HepG2 (cell line): ENCODE data around the gene GREM1. TPM values are rescaled to one million over a fixed set of nuclear protein-coding genes. Genes with fewer than 3 reads are reported as not detected.

Experiments used
- ATAC-seq: fragments of 200-7000 bp; cut with Tn5 transposase; 3 replicates; pipeline ENCODE4 v1.9.1; 2020; ENCODE audit warnings: mild to moderate bottlenecking, moderate library complexity
- BruUV-seq: library from RNA; stranded (reverse); fragments of 400-500 nt; replicated peaks from 2 replicates; lab custom pipeline; 2021; lab: Mats Ljungman, UMichigan
- CTCF ChIA-PET: fragments of 300-600 bp; formaldehyde crosslinking; extraction: SDS; loops from one replicate; lab custom pipeline; 2021; ENCODE audit warnings: low total read pairs, inconsistent platforms, low intra/inter-chr PET ratio; lab: Yijun Ruan, JAX
- POLR2A ChIA-PET: fragments of 350-600 bp; sonication (Branson Sonifier 250); formaldehyde crosslinking; loops from one replicate; lab custom pipeline; 2020; ENCODE audit warnings: antibody characterized with exemption, inconsistent platforms; lab: Yijun Ruan, JAX
- DNase-seq: peaks from one replicate; pipeline ENCODE4 v3.0.0-alpha.2; 2015; ENCODE audit warnings: low spot score
- FAIRE-seq: peaks from 3 replicates; lab custom pipeline; 2011; peaks lifted over from hg19 to GRCh38; lab: Jason Lieb, UNC
- H2AFZ ChIP-seq: one replicate; pipeline ENCODE4 v1.6.1; 2011; ENCODE audit warnings: low read length, inconsistent platforms
- H3K27ac ChIP-seq: fragments of 300-600 bp; 3 replicates; pipeline ENCODE4 v1.8.0; 2011; ENCODE audit warnings: mixed run types, mild to moderate bottlenecking, mixed read lengths, low read length, inconsistent platforms; ENCODE audit not compliant: insufficient read depth; ENCODE audit errors: extremely low read length
- H3K27me3 ChIP-seq, 2 experiments: fragments of 200-600 bp in 1 of 2; 2 replicates in 1 of 2; 3 replicates in 1 of 2; pipeline versions ENCODE4 v1.6.0 to v1.8.0; 2011; ENCODE audit warnings: low read length in 2 of 2, mild to moderate bottlenecking in 2 of 2, moderate library complexity in 2 of 2, inconsistent platforms in 1 of 2; ENCODE audit not compliant: insufficient read depth in 2 of 2, control insufficient read depth in 1 of 2
- H3K36me3 ChIP-seq, 2 experiments: fragments of 200-600 bp in 1 of 2; replicated peaks in 1 of 2; 2 replicates in 1 of 2; 3 replicates in 1 of 2; pipeline versions ENCODE4 v1.5.1 to v1.8.0; 2011; ENCODE audit warnings: low read length in 2 of 2, inconsistent platforms in 1 of 2; ENCODE audit not compliant: insufficient read depth in 2 of 2, control insufficient read depth in 1 of 2
- H3K4me1 ChIP-seq: 2 replicates; pipeline ENCODE4 v1.5.1; 2012; ENCODE audit warnings: low read length, inconsistent platforms; ENCODE audit not compliant: insufficient read depth
- H3K4me2 ChIP-seq: 2 replicates; pipeline ENCODE4 v1.6.0; 2011; ENCODE audit warnings: low read depth, low read length, inconsistent platforms
- H3K4me3 ChIP-seq, 3 experiments: fragments of 200-600 bp in 1 of 3; sonication (generic), shearing (Covaris generic) in 1 of 3; replicated peaks in 1 of 3; 2 replicates each; pipeline ENCODE4 v1.5.1; 2011 to 2016; ENCODE audit warnings: low read length in 3 of 3, inconsistent platforms in 2 of 3, low read depth in 2 of 3, mild to moderate bottlenecking in 2 of 3, control low read depth in 1 of 3, mixed read lengths in 1 of 3; ENCODE audit not compliant: insufficient read depth in 1 of 3
- H3K79me2 ChIP-seq: one replicate; pipeline ENCODE4 v1.6.1; 2011; ENCODE audit warnings: low read length, inconsistent platforms; ENCODE audit not compliant: insufficient read depth
- H3K9ac ChIP-seq: 2 replicates; pipeline ENCODE4 v1.6.0; 2011; ENCODE audit warnings: mild to moderate bottlenecking, low read depth, low read length, inconsistent platforms; ENCODE audit not compliant: insufficient read depth
- H3K9me3 ChIP-seq: 2 replicates; pipeline ENCODE4 v1.5.1; 2012; ENCODE audit warnings: mild to moderate bottlenecking, low read length
- H4K20me1 ChIP-seq: 2 replicates; pipeline ENCODE4 v1.6.0; 2011; ENCODE audit warnings: inconsistent platforms, mild to moderate bottlenecking, low read length, moderate library complexity; ENCODE audit not compliant: insufficient read depth
- FOSL2 ChIP-seq: sonication (generic); formaldehyde crosslinking; IDR thresholded peaks from 2 replicates; pipeline ENCODE4 v1.4.0; 2020; ENCODE audit warnings: missing genetic modification reagents
- MAFK ChIP-seq, 2 experiments: IDR thresholded peaks in 1 of 2; conservative IDR thresholded peaks in 1 of 2; 2 replicates each; pipeline ENCODE4 v1.6.1; 2011; ENCODE audit warnings: improper control_type of control experiment in 2 of 2, low read length in 2 of 2
- MBD4 ChIP-seq: IDR thresholded peaks from 2 replicates; pipeline ENCODE4 v1.6.1; 2012; ENCODE audit warnings: low read length, inconsistent platforms, borderline replicate concordance
- ZNF329 ChIP-seq: sonication (generic); formaldehyde crosslinking; IDR thresholded peaks from 2 replicates; pipeline ENCODE4 v1.9.0; 2021; ENCODE audit warnings: low read depth, mild to moderate bottlenecking, missing genetic modification reagents
- WGBS: methylation state at CpG from one replicate; pipeline ENCODE4 v1.1.6; 2017; ENCODE audit warnings: low lambda C conversion rate; 5-methylcytosine and 5-hydroxymethylcytosine counted together
- in situ Hi-C: cut with HindIII; loops from 2 replicates; pipeline ENCODE4 v1.10.0; 2017; ENCODE audit warnings: low pct_unique_long_range_greater_than_20kb; ENCODE audit not compliant: extremely low pct_ligation_motif_present
- intact Hi-C: fragments of 100-400 bp; cut with micrococcal nuclease; formaldehyde crosslinking; loops from one replicate; pipeline ENCODE4 v1.10.0; 2022; ENCODE audit not compliant: unreplicated experiment
- polyA plus RNA-seq, 8 experiments: library from polyadenylated mRNA; depleted of rRNA in 3 of 8; stranded (reverse) in 7 of 8; unstranded in 1 of 8; fragments of >200 nt; fragmentation: Illumina TruSeq in 4 of 8; extraction: Trizol in 4 of 8; gene quantifications; 2 replicates each; pipeline versions ENCODE4 v1.2.1 to v1.2.3, GENCODE V29; 2011 to 2016; ENCODE audit warnings: low read depth in 4 of 8, missing spikeins in 1 of 8, mixed read lengths in 1 of 8; ENCODE audit not compliant: insufficient read depth in 1 of 8
- total RNA-seq, 5 experiments: library from RNA; depleted of rRNA; stranded (reverse); fragments of >200 nt; fragmentation: Illumina TruSeq; extraction: Trizol; gene quantifications; 2 replicates each; pipeline ENCODE4 v1.2.3, GENCODE V29; 2016; ENCODE audit warnings: low read depth in 1 of 5
- TF ChIP-seq, protein P1 (sequence below): sonication (generic); formaldehyde crosslinking; IDR thresholded peaks from 2 replicates; pipeline ENCODE4 v1.5.1; 2020; ENCODE audit warnings: mild to moderate bottlenecking, missing genetic modification reagents, borderline replicate concordance
- TF ChIP-seq, protein P2 (sequence below): sonication (generic); formaldehyde crosslinking; IDR thresholded peaks from 2 replicates; pipeline ENCODE4 v1.5.1; 2020; ENCODE audit warnings: mild to moderate bottlenecking, missing genetic modification reagents, moderate library complexity
- TF ChIP-seq, protein P3 (sequence below): sonication (generic); formaldehyde crosslinking; IDR thresholded peaks from 2 replicates; pipeline ENCODE4 v1.4.0; 2020; ENCODE audit warnings: mild to moderate bottlenecking, missing genetic modification reagents
- TF ChIP-seq, protein P4 (sequence below): IDR thresholded peaks from 2 replicates; pipeline ENCODE4 v1.4.0; 2020; ENCODE audit warnings: mild to moderate bottlenecking, missing genetic modification reagents

Gene GREM1
- total and polyA plus RNA-seq, 2 of the 13 experiments (the other 11 are each of a cell fraction or from before 2014, with no cell fraction given) = 0.02 to 0.08 TPM

DNA sequence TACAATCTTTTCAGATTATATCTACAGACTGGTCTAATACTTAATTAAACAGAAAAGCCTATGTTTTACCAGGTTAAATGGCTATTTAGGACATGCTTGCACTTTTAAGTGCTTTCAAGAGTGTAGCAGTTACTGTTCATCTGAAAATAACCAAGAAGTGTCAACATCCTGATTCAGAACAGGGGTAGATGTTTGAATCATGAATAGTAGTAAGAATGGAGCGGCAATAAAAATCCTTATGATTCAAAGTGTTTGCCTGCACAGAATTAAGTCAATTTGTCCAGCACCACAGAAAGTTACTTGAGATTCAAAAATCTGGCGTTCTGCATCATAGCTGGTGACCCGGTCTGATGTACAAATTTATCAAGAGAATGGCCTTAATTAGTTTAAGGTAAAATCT lies 48.3 kb downstream of the GREM1 start (continued):
- no peak for TF ChIP-seq MAFK (conservative IDR thresholded peaks at IDR 0.05 in 1 of 2, IDR thresholded peaks at IDR 0.05 in 1 of 2; ENCODE audit: low read length in 2 of 2)
- no peak for TF ChIP-seq MBD4

DNA sequence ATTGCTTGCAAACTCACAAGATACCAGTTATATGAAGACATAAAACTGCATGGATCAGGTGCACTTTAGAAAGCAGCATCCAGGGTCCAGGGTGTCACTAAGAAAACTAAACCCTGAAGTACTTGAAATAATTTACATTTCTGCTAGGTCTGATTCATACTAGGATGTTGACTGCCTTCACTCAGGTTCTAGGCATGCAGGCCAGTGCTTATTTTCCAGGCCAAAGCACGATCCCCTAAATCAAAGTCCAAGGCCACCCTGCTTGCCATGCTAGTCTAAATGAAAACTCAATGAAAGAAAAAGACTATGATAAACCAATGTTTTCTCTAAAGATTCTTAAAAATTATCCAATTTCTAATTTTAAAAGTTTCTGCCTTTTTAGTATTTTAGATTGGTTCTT lies 49.4 kb downstream of the GREM1 start:
- no peak overlapping the region for H3K27ac ChIP-seq
- peaks cover 21% of the 10 kb centered on the region for H3K4me1 ChIP-seq
- no peaks in the 10 kb centered on the region for H3K27me3 ChIP-seq
- no peak overlapping the region for H3K4me3 ChIP-seq
- WGBS = 5% methylated on average over 1 of the region's 1 CpG
- no peaks in the 10 kb centered on the region for H3K9me3 ChIP-seq
- no peaks in the 10 kb centered on the region for H4K20me1 ChIP-seq
- H3K9ac ChIP-seq = no peak overlapping the region
- H2AFZ ChIP-seq = no peak overlapping the region
- ATAC-seq = no peak; the same call in 2 of the 3 replicates
- no peak for FAIRE-seq
- H3K36me3 ChIP-seq = no peaks in the 10 kb centered on the region
- DNase-seq = peak; percentile 29
- POLR2A ChIA-PET = no interaction called here
- intact Hi-C loops = no loop called here
- no peaks in the 10 kb centered on the region for H3K79me2 ChIP-seq
- H3K4me2 ChIP-seq = no peak overlapping the region
- in situ Hi-C loops = no loop called here
- CTCF ChIA-PET = no interaction called here
- no TSS peak for BruUV-seq
- TF ChIP-seq, protein P1, sequence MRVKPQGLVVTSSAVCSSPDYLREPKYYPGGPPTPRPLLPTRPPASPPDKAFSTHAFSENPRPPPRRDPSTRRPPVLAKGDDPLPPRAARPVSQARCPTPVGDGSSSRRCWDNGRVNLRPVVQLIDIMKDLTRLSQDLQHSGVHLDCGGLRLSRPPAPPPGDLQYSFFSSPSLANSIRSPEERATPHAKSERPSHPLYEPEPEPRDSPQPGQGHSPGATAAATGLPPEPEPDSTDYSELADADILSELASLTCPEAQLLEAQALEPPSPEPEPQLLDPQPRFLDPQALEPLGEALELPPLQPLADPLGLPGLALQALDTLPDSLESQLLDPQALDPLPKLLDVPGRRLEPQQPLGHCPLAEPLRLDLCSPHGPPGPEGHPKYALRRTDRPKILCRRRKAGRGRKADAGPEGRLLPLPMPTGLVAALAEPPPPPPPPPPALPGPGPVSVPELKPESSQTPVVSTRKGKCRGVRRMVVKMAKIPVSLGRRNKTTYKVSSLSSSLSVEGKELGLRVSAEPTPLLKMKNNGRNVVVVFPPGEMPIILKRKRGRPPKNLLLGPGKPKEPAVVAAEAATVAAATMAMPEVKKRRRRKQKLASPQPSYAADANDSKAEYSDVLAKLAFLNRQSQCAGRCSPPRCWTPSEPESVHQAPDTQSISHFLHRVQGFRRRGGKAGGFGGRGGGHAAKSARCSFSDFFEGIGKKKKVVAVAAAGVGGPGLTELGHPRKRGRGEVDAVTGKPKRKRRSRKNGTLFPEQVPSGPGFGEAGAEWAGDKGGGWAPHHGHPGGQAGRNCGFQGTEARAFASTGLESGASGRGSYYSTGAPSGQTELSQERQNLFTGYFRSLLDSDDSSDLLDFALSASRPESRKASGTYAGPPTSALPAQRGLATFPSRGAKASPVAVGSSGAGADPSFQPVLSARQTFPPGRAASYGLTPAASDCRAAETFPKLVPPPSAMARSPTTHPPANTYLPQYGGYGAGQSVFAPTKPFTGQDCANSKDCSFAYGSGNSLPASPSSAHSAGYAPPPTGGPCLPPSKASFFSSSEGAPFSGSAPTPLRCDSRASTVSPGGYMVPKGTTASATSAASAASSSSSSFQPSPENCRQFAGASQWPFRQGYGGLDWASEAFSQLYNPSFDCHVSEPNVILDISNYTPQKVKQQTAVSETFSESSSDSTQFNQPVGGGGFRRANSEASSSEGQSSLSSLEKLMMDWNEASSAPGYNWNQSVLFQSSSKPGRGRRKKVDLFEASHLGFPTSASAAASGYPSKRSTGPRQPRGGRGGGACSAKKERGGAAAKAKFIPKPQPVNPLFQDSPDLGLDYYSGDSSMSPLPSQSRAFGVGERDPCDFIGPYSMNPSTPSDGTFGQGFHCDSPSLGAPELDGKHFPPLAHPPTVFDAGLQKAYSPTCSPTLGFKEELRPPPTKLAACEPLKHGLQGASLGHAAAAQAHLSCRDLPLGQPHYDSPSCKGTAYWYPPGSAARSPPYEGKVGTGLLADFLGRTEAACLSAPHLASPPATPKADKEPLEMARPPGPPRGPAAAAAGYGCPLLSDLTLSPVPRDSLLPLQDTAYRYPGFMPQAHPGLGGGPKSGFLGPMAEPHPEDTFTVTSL (CRISPR knock-in tag) = peak; percentile 64; the same call in 1 of the 2 replicates
- TF ChIP-seq, protein P2, sequence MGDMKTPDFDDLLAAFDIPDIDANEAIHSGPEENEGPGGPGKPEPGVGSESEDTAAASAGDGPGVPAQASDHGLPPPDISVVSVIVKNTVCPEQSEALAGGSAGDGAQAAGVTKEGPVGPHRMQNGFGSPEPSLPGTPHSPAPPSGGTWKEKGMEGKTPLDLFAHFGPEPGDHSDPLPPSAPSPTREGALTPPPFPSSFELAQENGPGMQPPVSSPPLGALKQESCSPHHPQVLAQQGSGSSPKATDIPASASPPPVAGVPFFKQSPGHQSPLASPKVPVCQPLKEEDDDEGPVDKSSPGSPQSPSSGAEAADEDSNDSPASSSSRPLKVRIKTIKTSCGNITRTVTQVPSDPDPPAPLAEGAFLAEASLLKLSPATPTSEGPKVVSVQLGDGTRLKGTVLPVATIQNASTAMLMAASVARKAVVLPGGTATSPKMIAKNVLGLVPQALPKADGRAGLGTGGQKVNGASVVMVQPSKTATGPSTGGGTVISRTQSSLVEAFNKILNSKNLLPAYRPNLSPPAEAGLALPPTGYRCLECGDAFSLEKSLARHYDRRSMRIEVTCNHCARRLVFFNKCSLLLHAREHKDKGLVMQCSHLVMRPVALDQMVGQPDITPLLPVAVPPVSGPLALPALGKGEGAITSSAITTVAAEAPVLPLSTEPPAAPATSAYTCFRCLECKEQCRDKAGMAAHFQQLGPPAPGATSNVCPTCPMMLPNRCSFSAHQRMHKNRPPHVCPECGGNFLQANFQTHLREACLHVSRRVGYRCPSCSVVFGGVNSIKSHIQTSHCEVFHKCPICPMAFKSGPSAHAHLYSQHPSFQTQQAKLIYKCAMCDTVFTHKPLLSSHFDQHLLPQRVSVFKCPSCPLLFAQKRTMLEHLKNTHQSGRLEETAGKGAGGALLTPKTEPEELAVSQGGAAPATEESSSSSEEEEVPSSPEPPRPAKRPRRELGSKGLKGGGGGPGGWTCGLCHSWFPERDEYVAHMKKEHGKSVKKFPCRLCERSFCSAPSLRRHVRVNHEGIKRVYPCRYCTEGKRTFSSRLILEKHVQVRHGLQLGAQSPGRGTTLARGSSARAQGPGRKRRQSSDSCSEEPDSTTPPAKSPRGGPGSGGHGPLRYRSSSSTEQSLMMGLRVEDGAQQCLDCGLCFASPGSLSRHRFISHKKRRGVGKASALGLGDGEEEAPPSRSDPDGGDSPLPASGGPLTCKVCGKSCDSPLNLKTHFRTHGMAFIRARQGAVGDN (CRISPR knock-in tag) = no peak
- TF ChIP-seq FOSL2 (0 out of 2 replicates have a peak, but pooled peaks have one; percentile 21), ZNF329 (CRISPR knock-in tag) (no peak)
- TF ChIP-seq, protein P3, sequence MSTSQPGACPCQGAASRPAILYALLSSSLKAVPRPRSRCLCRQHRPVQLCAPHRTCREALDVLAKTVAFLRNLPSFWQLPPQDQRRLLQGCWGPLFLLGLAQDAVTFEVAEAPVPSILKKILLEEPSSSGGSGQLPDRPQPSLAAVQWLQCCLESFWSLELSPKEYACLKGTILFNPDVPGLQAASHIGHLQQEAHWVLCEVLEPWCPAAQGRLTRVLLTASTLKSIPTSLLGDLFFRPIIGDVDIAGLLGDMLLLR (CRISPR knock-in tag) = no peak
- TF ChIP-seq, protein P4, sequence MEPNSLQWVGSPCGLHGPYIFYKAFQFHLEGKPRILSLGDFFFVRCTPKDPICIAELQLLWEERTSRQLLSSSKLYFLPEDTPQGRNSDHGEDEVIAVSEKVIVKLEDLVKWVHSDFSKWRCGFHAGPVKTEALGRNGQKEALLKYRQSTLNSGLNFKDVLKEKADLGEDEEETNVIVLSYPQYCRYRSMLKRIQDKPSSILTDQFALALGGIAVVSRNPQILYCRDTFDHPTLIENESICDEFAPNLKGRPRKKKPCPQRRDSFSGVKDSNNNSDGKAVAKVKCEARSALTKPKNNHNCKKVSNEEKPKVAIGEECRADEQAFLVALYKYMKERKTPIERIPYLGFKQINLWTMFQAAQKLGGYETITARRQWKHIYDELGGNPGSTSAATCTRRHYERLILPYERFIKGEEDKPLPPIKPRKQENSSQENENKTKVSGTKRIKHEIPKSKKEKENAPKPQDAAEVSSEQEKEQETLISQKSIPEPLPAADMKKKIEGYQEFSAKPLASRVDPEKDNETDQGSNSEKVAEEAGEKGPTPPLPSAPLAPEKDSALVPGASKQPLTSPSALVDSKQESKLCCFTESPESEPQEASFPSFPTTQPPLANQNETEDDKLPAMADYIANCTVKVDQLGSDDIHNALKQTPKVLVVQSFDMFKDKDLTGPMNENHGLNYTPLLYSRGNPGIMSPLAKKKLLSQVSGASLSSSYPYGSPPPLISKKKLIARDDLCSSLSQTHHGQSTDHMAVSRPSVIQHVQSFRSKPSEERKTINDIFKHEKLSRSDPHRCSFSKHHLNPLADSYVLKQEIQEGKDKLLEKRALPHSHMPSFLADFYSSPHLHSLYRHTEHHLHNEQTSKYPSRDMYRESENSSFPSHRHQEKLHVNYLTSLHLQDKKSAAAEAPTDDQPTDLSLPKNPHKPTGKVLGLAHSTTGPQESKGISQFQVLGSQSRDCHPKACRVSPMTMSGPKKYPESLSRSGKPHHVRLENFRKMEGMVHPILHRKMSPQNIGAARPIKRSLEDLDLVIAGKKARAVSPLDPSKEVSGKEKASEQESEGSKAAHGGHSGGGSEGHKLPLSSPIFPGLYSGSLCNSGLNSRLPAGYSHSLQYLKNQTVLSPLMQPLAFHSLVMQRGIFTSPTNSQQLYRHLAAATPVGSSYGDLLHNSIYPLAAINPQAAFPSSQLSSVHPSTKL = peak; percentile 26; the same call in 1 of the 2 replicates
